ENCODE data around the gene MCTP2. TPM values are rescaled to one million over a fixed set of nuclear protein-coding genes. Genes with fewer than 3 reads are reported as not detected.

The MCTP2 gene
- total RNA-seq, 4 donors from 2014 or later, result 12.0 to 18.3 (median 15.2) TPM

- TF ChIP-seq EP300 (IDR thresholded peaks at IDR 0.05), result no peak
- TF ChIP-seq POLR2A (IDR thresholded peaks at IDR 0.05), result no peak
- TF ChIP-seq CTCF (IDR thresholded peaks at IDR 0.05), result no peak
These were observed 207.8 kb downstream of the MCTP2 start for GRCh38 chr15:94439158-94439557.

GRCh38 chr15:94441760-94442159 is 210.4 kb downstream of the MCTP2 start:
- no peak for TF ChIP-seq CTCF (IDR thresholded peaks at IDR 0.05)
- no peaks in the 10 kb centered on the region for H3K36me3 ChIP-seq
- DNase-seq (ENCODE audit: low spot score in 2 of 2), result no peak
- 56 to 70% methylated on average over 3 of the region's 3 CpGs for WGBS, 2 donors
- H3K4me1 ChIP-seq, result peaks cover 0 to 19% (median 0%) of the 10 kb centered on the region in 4 donors
- no peak overlapping the region for H3K4me3 ChIP-seq
- no peaks in the 10 kb centered on the region for H3K27me3 ChIP-seq
- H3K27ac ChIP-seq, result peak overlapping the region in 1 of 4 donors; percentile 51
- no peaks in the 10 kb centered on the region for H3K9me3 ChIP-seq

More at GRCh38 chr15:94439158-94439557, 207.8 kb downstream of the MCTP2 start:
- H3K9me3 ChIP-seq, result no peaks in the 10 kb centered on the region
- H3K27ac ChIP-seq, result no peak overlapping the region
- DNase-seq (ENCODE audit: low spot score in 2 of 2), result no peak
- H3K27me3 ChIP-seq, result no peaks in the 10 kb centered on the region
- H3K4me3 ChIP-seq, result no peak overlapping the region
- H3K36me3 ChIP-seq, result no peaks in the 10 kb centered on the region
- H3K4me1 ChIP-seq, result peaks cover 0 to 19% (median 0%) of the 10 kb centered on the region in 4 donors
- WGBS, 2 donors, result 90% methylated on average over 3 of the region's 3 CpGs

GRCh38 chr15:94442480-94442879 is 211.1 kb downstream of the MCTP2 start:
- WGBS, 2 donors, result 36 to 37% methylated on average over 1 of the region's 1 CpG
- H3K9me3 ChIP-seq, result no peaks in the 10 kb centered on the region
- no peak for DNase-seq (ENCODE audit: low spot score in 2 of 2)

GRCh38 chr15:94443186-94443585 is 211.8 kb downstream of the MCTP2 start:
- Histone ChIP-seq H3K27ac (no peak overlapping the region), H3K4me1 (peaks cover 0 to 19% (median 0%) of the 10 kb centered on the region in 4 donors), H3K4me3 (no peak overlapping the region), H3K36me3 (no peaks in the 10 kb centered on the region), H3K27me3 (no peaks in the 10 kb centered on the region), H3K9me3 (no peaks in the 10 kb centered on the region)
- 94 to 98% methylated on average over 5 of the region's 5 CpGs for WGBS, 2 donors
- DNase-seq (ENCODE audit: low spot score in 2 of 2), result no peak
- TF ChIP-seq POLR2A (IDR thresholded peaks at IDR 0.05) (no peak), CTCF (IDR thresholded peaks at IDR 0.05) (no peak), EP300 (IDR thresholded peaks at IDR 0.05) (no peak)

More at GRCh38 chr15:94442480-94442879, 211.1 kb downstream of the MCTP2 start:
- Histone ChIP-seq H3K36me3 (no peaks in the 10 kb centered on the region), H3K4me3 (no peak overlapping the region), H3K27me3 (no peaks in the 10 kb centered on the region), H3K4me1 (peaks cover 0 to 19% (median 0%) of the 10 kb centered on the region in 4 donors), H3K27ac (peak overlapping the region in 1 of 4 donors; percentile 51)
- TF ChIP-seq POLR2A (IDR thresholded peaks at IDR 0.05), result no peak
- no peak for TF ChIP-seq EP300 (IDR thresholded peaks at IDR 0.05)
- no peak for TF ChIP-seq CTCF (IDR thresholded peaks at IDR 0.05)

- Histone ChIP-seq H3K4me3 (no peak overlapping the region), H3K27ac (peak overlapping the region in 1 of 4 donors; percentile 10), H3K27me3 (no peaks in the 10 kb centered on the region), H3K9me3 (no peaks in the 10 kb centered on the region), H3K4me1 (peaks cover 0 to 19% (median 0%) of the 10 kb centered on the region in 4 donors), H3K36me3 (no peaks in the 10 kb centered on the region)
- no peak for TF ChIP-seq POLR2A (IDR thresholded peaks at IDR 0.05)
- TF ChIP-seq CTCF (IDR thresholded peaks at IDR 0.05), result no peak
- TF ChIP-seq EP300 (IDR thresholded peaks at IDR 0.05), result no peak
- WGBS, 2 donors, result 66 to 69% methylated on average over 7 of the region's 7 CpGs
- no peak for DNase-seq (ENCODE audit: low spot score in 2 of 2)
These were observed 214.3 kb downstream of the MCTP2 start for GRCh38 chr15:94445566-94446160.
